HEK293 (cell line): ENCODE data around the gene C19orf12.

ENCODE experiments used
- CTCF ChIP-seq: fragments of 450-650 bp; formaldehyde crosslinking; IDR thresholded peaks from 2 replicates; pipeline ENCODE4 v1.5.1; 2016; ENCODE audit warnings: missing biosample characterization, missing genetic modification characterization
- PRDM1 ChIP-seq: fragments of 450-650 bp; formaldehyde crosslinking; IDR thresholded peaks from 2 replicates; pipeline ENCODE4; 2016; ENCODE audit warnings: missing biosample characterization, missing genetic modification characterization
- SETDB1 ChIP-seq: IDR thresholded peaks from one replicate; pipeline ENCODE4 v1.6.1; 2017; ENCODE audit warnings: mild to moderate bottlenecking, low read length, moderate library complexity, mixed read lengths; ENCODE audit not compliant: insufficient read length
- TCF7L2 ChIP-seq: IDR thresholded peaks from 2 replicates; pipeline ENCODE4 v1.6.1; 2011; ENCODE audit warnings: low read depth, mild to moderate bottlenecking, inconsistent platforms, low read length, moderate library complexity, borderline replicate concordance
- YY2 ChIP-seq: fragments of 450-650 bp; formaldehyde crosslinking; IDR thresholded peaks from 2 replicates; pipeline ENCODE4 v1.5.1; 2016; ENCODE audit warnings: missing biosample characterization, missing genetic modification characterization
- ZBTB17 ChIP-seq: fragments of 450-650 bp; formaldehyde crosslinking; IDR thresholded peaks from 2 replicates; pipeline ENCODE4 v1.5.1; 2016; ENCODE audit warnings: missing biosample characterization, missing genetic modification characterization
- ZBTB8A ChIP-seq: fragments of 450-650 bp; formaldehyde crosslinking; IDR thresholded peaks from 2 replicates; pipeline ENCODE4 v1.5.1; 2016; ENCODE audit warnings: missing biosample characterization, missing genetic modification characterization
- ZNF169 ChIP-seq: fragments of 450-650 bp; formaldehyde crosslinking; IDR thresholded peaks from 2 replicates; pipeline ENCODE4 v1.5.1; 2016; ENCODE audit warnings: missing biosample characterization, missing genetic modification characterization
- ZNF214 ChIP-seq: fragments of 450-650 bp; formaldehyde crosslinking; IDR thresholded peaks from 2 replicates; pipeline ENCODE4 v1.5.1; 2017; ENCODE audit warnings: missing biosample characterization, mild to moderate bottlenecking, missing genetic modification characterization, borderline replicate concordance
- ZNF280D ChIP-seq: fragments of 450-650 bp; formaldehyde crosslinking; IDR thresholded peaks from 2 replicates; pipeline ENCODE4 v1.5.1; 2016; ENCODE audit warnings: missing biosample characterization, missing genetic modification characterization
- ZNF341 ChIP-seq: fragments of 450-650 bp; formaldehyde crosslinking; IDR thresholded peaks from 2 replicates; pipeline ENCODE4; 2016; ENCODE audit warnings: low read depth, missing biosample characterization, missing genetic modification characterization

GRCh38 chr19:29668746-29669609 is 46.1 kb downstream of the C19orf12 start:
- TF ChIP-seq SETDB1 = no peak
- peak; percentile 56 for TF ChIP-seq CTCF (tag by site-specific recombination)
- TF ChIP-seq YY2 (tag by site-specific recombination) = no peak
- no peak for TF ChIP-seq ZBTB8A (tag by site-specific recombination)
- no peak for TF ChIP-seq ZNF214 (tag by site-specific recombination)
- no peak for TF ChIP-seq ZNF280D (tag by site-specific recombination)
- TF ChIP-seq ZNF169 (tag by site-specific recombination) = no peak
- TF ChIP-seq PRDM1 = no peak
- TF ChIP-seq ZBTB17 = no peak
- no peak for TF ChIP-seq TCF7L2
- no peak for TF ChIP-seq ZNF341 (tag by site-specific recombination)
